HG02840 (cell line): ENCODE data around the gene ANKRD44.

ENCODE experiments used
- ATAC-seq: cut with Tn5 transposase; IDR thresholded peaks from one replicate; pipeline ENCODE4 v1.9.1; 2021; ENCODE audit warnings: mild to moderate bottlenecking, moderate library complexity, moderate number of reproducible peaks; ENCODE audit not compliant: unreplicated experiment, low FRiP score

Gene ANKRD44

GRCh38 chr2:197090742-197091367, 219.7 kb downstream of the ANKRD44 start:
- no peak for ATAC-seq

- ATAC-seq: no peak
Observed at GRCh38 chr2:197089655-197090054, 220.9 kb downstream of the ANKRD44 start.

- no peak for ATAC-seq
Observed at GRCh38 chr2:197088694-197089093, 221.9 kb downstream of the ANKRD44 start.

- ATAC-seq: no peak
Observed at GRCh38 chr2:197086500-197086899, 224.1 kb downstream of the ANKRD44 start.

- ATAC-seq: no peak
Observed at GRCh38 chr2:197085665-197086064, 224.9 kb downstream of the ANKRD44 start.

- ATAC-seq: no peak
Observed at GRCh38 chr2:197081294-197081693, 229.3 kb downstream of the ANKRD44 start.

GRCh38 chr2:197080578-197081216, 229.9 kb downstream of the ANKRD44 start:
- no peak for ATAC-seq

- no peak for ATAC-seq
Observed at GRCh38 chr2:197079832-197080555, 230.6 kb downstream of the ANKRD44 start.

GRCh38 chr2:197079414-197079813, 231.2 kb downstream of the ANKRD44 start:
- no peak for ATAC-seq

GRCh38 chr2:197078535-197078934, 232.0 kb downstream of the ANKRD44 start:
- no peak for ATAC-seq

- no peak for ATAC-seq
Observed at GRCh38 chr2:197077336-197077735, 233.2 kb downstream of the ANKRD44 start.

- ATAC-seq: no peak
Observed at GRCh38 chr2:197076652-197077051, 233.9 kb downstream of the ANKRD44 start.

GRCh38 chr2:197075754-197076337, 234.7 kb downstream of the ANKRD44 start:
- ATAC-seq: no peak

GRCh38 chr2:197075281-197075680, 235.3 kb downstream of the ANKRD44 start:
- ATAC-seq: no peak

GRCh38 chr2:197073701-197074433, 236.7 kb downstream of the ANKRD44 start:
- ATAC-seq: no peak

- no peak for ATAC-seq
Observed at GRCh38 chr2:197073270-197073669, 237.3 kb downstream of the ANKRD44 start.

GRCh38 chr2:197072533-197072932, 238.0 kb downstream of the ANKRD44 start:
- no peak for ATAC-seq

- no peak for ATAC-seq
Observed at GRCh38 chr2:197071790-197072436, 238.7 kb downstream of the ANKRD44 start.

- ATAC-seq: no peak
Observed at GRCh38 chr2:197071213-197071612, 239.4 kb downstream of the ANKRD44 start.

GRCh38 chr2:197069958-197070357, 240.6 kb downstream of the ANKRD44 start:
- ATAC-seq: no peak
